Activated CD8-positive, alpha-beta T cell treated with anti-CD3 and anti-CD28 coated beads for 36 hours (primary cell): ENCODE measurements around the gene TESK2. TPM values are rescaled to one million over a fixed set of nuclear protein-coding genes. Genes with fewer than 3 reads are reported as not detected.

Source experiments
- ATAC-seq: fragments of 200-7000 bp; cut with Tn5 transposase; one replicate; pipeline ENCODE4 v1.10.0; 2021; ENCODE audit warnings: mild to moderate bottlenecking, moderate library complexity
- CTCF ChIA-PET: fragments of 350-600 bp; sonication (Branson Sonifier 250); formaldehyde crosslinking; loops from one replicate; lab custom pipeline; 2021; ENCODE audit warnings: antibody characterized with exemption; lab: Charles Lee
- POLR2A ChIA-PET: fragments of 350-600 bp; sonication (Branson Sonifier 250); formaldehyde crosslinking; loops from one replicate; lab custom pipeline; 2021; ENCODE audit warnings: antibody characterized with exemption; lab: Charles Lee
- DNase-seq: peaks from one replicate; pipeline ENCODE4 v3.0.0-alpha.2; 2020
- H3K27ac Mint-ChIP-seq: one replicate; pipeline ENCODE4 v1.8.0; 2021; ENCODE audit warnings: mild to moderate bottlenecking, mixed read lengths
- H3K27me3 Mint-ChIP-seq: one replicate; pipeline ENCODE4 v1.8.0; 2021; ENCODE audit warnings: mixed read lengths
- H3K36me3 Mint-ChIP-seq: one replicate; pipeline ENCODE4 v1.8.0; 2021; ENCODE audit warnings: low read depth, mixed read lengths
- H3K4me1 Mint-ChIP-seq: one replicate; pipeline ENCODE4 v1.8.0; 2021; ENCODE audit warnings: low read depth, mixed read lengths
- H3K4me3 Mint-ChIP-seq: one replicate; pipeline ENCODE4 v1.8.0; 2021; ENCODE audit warnings: mild to moderate bottlenecking, moderate library complexity, mixed read lengths
- H3K9me3 Mint-ChIP-seq: one replicate; pipeline ENCODE4 v1.8.0; 2021; ENCODE audit warnings: mixed read lengths
- intact Hi-C: fragments of 100-400 bp; cut with micrococcal nuclease; formaldehyde crosslinking; loops from one replicate; pipeline ENCODE4 v1.10.0; 2022
- total RNA-seq, 2 experiments: library from RNA; stranded (reverse); gene quantifications; one replicate each; pipeline ENCODE4 v1.2.3, GENCODE V29; 2021
- TF ChIP-seq, protein P1 (sequence below): fragments of 200-600 bp; IDR thresholded peaks from one replicate; pipeline ENCODE4 v1.8.0; 2022; ENCODE audit warnings: antibody characterized with exemption, mild to moderate bottlenecking

Gene TESK2
- total RNA-seq, 2 experiments from 2014 or later, result 2.9 to 3.7 TPM

DNA sequence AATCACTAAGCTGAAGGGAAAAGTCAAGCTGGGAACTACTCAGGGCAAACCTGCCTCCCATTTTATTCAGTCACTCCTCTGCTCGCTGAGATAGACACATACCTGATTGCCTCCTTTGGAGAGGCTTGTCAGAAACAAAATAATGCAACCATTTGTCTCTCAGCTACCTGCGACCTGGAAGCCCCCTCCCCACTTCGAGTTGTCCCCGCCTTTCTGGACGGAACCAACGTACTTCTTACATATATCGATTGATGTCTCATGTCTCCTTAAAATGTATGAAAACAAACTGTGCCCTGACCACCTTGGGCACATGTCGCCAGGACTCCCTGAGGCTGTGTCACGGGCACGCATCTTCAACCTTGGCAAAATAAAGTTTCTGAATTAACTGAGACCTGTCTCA lies 185.7 kb downstream of the TESK2 start:
- ATAC-seq (no peak), DNase-seq (no peak)
- Mint-ChIP-seq H3K9me3 (no peaks in the 10 kb centered on the region), H3K27ac (peak overlapping the region; percentile 98), H3K27me3 (no peaks in the 10 kb centered on the region), H3K36me3 (peaks cover 5% of the 10 kb centered on the region), H3K4me3 (peak overlapping the region; percentile 91), H3K4me1 (peaks cover 40% of the 10 kb centered on the region)
- ChIA-PET POLR2A (interaction anchor here (1.0 to 4.7 kb wide), 9 partner anchors 22 to 584 kb away, joined by 3 to 58 read pairs (median 7); partner anchors contain the start of genes HPDL, MUTYH, PLK3 and TOE1), CTCF (interaction anchor here (0.8 to 2.2 kb wide), 7 partner anchors 13 to 574 kb away, joined by 3 to 6 read pairs (median 4); partner anchors contain the start of gene RNU5D-1)
- TF ChIP-seq, protein P1, sequence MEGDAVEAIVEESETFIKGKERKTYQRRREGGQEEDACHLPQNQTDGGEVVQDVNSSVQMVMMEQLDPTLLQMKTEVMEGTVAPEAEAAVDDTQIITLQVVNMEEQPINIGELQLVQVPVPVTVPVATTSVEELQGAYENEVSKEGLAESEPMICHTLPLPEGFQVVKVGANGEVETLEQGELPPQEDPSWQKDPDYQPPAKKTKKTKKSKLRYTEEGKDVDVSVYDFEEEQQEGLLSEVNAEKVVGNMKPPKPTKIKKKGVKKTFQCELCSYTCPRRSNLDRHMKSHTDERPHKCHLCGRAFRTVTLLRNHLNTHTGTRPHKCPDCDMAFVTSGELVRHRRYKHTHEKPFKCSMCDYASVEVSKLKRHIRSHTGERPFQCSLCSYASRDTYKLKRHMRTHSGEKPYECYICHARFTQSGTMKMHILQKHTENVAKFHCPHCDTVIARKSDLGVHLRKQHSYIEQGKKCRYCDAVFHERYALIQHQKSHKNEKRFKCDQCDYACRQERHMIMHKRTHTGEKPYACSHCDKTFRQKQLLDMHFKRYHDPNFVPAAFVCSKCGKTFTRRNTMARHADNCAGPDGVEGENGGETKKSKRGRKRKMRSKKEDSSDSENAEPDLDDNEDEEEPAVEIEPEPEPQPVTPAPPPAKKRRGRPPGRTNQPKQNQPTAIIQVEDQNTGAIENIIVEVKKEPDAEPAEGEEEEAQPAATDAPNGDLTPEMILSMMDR, result no peak
- intact Hi-C loops, result loop anchor here (10.0 kb wide), 1 partner anchor 500 kb away; the partner anchor contains the start of genes BTBD19, DYNLT4 and PLK3

DNA sequence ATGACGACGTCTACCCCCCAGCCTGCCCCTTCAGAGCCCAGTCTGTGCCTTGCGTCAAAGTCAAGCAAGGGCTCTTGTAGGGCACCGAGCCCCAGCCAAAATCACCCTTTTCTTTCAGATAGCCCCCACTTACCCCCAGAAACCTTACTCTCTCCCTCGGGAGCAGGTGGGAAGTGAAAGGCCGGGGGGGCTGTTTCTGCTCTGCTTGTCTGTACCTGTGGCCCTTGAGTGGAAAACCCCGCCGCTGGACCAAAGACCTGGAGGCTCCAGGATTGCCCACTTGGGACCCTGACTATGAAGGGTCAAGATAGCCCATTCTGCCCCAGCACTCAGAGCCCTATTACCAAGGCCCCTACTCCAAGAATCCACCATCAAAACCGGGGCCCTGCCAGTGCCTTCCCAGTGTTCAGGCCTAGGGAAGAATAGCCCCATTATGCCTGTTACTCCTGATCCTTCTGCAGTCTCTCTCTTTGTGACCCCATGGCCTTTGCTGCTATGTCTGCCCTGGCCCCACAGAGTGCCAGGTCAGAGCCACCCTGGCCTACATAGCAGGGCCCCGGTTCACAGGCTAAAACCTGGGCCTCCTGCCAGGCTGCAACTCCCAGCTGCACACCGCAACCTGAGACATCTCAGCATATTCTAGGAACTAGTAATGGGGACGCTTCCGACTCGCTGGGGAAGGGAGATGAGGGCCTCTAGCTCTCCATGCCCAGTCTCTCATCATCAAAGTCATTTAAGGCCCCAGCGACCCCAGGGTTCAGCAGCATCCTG lies 186.5 kb downstream of the TESK2 start:
- H3K4me1 Mint-ChIP-seq, result peaks cover 40% of the 10 kb centered on the region
- peaks cover 5% of the 10 kb centered on the region for H3K36me3 Mint-ChIP-seq
- intact Hi-C loops, result loop anchor here (5.0 to 10.0 kb wide), 2 partner anchors 33 to 500 kb away; partner anchors contain the start of genes BTBD19, DYNLT4 and PLK3
- peak overlapping the region; percentile 98 for H3K27ac Mint-ChIP-seq
- peak overlapping the region; percentile 91 for H3K4me3 Mint-ChIP-seq
- ChIA-PET POLR2A (interaction anchor here (1.0 to 4.7 kb wide), 14 partner anchors 22 to 583 kb away, joined by 3 to 58 read pairs (median 6); partner anchors contain the start of genes HECTD3, HPDL, MUTYH and RNU5D-1), CTCF (interaction anchor here (0.9 to 13.9 kb wide), 7 partner anchors 23 to 574 kb away, joined by 3 to 321 read pairs (median 4); partner anchors contain the start of genes HECTD3 and UROD)
- TF ChIP-seq, protein P1, result no peak
- H3K9me3 Mint-ChIP-seq, result no peaks in the 10 kb centered on the region
- ATAC-seq (no peak), DNase-seq (peak; percentile 46)
- H3K27me3 Mint-ChIP-seq, result no peaks in the 10 kb centered on the region

DNA sequence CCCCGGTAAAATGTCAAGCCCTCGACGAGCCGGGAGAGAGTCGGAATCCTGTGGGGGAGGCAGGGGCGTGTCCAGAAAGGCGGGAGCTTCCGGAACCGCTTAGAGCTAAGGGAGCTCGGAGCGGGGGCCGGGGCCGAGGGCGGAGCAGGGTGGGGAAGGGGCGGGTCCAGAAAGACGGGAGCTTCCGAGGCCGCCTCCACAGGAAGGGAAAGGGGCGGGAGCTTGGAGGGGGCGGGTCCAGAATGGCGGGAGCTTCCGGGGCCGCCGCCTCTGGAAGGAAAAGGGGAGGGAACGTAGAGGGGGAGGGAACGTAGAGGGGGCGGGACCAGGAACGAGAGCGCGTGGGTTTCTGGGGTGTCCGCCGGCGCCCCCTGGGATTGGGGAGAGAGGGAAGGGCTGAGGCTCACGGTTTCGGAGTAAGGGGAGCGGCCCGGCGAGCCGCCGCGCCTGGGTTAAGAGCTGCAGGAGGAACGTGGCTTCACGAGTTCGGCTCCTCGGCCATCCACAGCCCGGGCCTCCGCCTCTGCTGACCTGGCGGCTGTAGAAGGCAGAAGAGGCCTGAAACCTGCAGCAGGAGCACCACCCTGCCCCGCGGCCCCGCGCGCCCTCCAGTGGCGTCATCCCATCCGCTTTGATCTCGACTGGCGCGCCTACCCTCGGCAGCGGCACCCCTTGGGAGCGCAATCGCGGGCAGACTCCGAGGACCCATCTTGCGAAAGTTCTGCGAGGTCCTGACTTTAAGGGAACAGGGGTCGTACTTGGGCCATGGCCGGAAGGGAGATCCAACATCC lies 187.2 kb downstream of the TESK2 start:
- peaks cover 5% of the 10 kb centered on the region for H3K36me3 Mint-ChIP-seq
- DNase-seq (peak; percentile 100), ATAC-seq (peak; percentile 84)
- ChIA-PET CTCF (interaction anchor here (0.6 to 13.9 kb wide), 13 partner anchors 24 to 573 kb away, joined by 3 to 321 read pairs (median 3); partner anchors contain the start of genes BTBD19, EIF2B3, HECTD3 and HPDL), POLR2A (interaction anchor here (0.6 to 4.7 kb wide), 13 partner anchors 24 to 582 kb away, joined by 3 to 58 read pairs (median 5); partner anchors contain the start of genes HECTD3, MUTYH, RNU5D-1 and TESK2)
- no peaks in the 10 kb centered on the region for H3K27me3 Mint-ChIP-seq
- H3K9me3 Mint-ChIP-seq, result no peaks in the 10 kb centered on the region
- intact Hi-C loops, result loop anchor here (5.0 to 10.0 kb wide), 2 partner anchors 34 to 499 kb away; partner anchors contain the start of genes BTBD19, DYNLT4 and PLK3
- TF ChIP-seq, protein P1, result peak; percentile 63
- peaks cover 40% of the 10 kb centered on the region for H3K4me1 Mint-ChIP-seq
- peak overlapping the region; percentile 91 for H3K4me3 Mint-ChIP-seq
- H3K27ac Mint-ChIP-seq, result peak overlapping the region; percentile 98

DNA sequence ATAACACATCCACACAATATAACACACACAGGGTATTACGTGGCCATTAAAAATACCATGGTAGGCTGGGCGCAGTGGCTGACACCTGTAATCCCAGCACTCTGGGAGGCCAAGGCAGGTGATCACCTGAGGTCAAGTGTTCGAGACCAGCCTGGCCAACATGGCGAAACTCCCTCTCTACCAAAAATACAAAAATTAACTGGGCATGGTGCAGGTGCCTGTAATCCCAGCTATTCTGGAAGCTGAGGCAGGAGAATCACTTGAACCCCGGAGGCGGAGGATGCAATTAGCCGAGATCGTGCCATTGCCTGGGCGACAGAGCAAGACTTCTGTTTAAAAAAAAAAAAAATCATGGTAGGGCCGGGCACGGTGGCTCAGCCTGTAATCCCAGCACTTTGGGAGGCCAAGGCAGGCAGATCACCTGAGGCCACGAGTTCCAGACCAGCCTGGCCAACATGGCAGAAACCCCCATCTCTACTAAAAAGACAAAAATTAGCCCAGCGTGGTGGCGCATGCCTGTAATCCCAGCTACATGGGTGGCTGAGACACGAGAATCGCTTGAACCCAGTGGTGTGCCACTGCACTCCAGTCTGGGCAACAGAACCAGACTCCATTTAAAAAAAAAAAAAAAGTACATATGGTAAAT lies 188.3 kb downstream of the TESK2 start:
- no peak for DNase-seq
- intact Hi-C loops, result loop anchor here (5.0 to 10.0 kb wide), 2 partner anchors 35 to 498 kb away; partner anchors contain the start of genes BTBD19, DYNLT4 and PLK3
- Mint-ChIP-seq H3K36me3 (peaks cover 5% of the 10 kb centered on the region), H3K27ac (peak overlapping the region; percentile 53), H3K9me3 (no peaks in the 10 kb centered on the region), H3K4me1 (peaks cover 39% of the 10 kb centered on the region), H3K4me3 (peak overlapping the region; percentile 91), H3K27me3 (no peaks in the 10 kb centered on the region)
- no peak for ATAC-seq
- ChIA-PET POLR2A (interaction anchor here (0.6 to 3.2 kb wide), 9 partner anchors 25 to 581 kb away, joined by 3 to 40 read pairs (median 4); partner anchors contain the start of genes HECTD3, MUTYH, TOE1 and UROD), CTCF (interaction anchor here (1.0 to 13.9 kb wide), 11 partner anchors 10 to 317 kb away, joined by 3 to 321 read pairs (median 3); partner anchors contain the start of genes EIF2B3, HECTD3 and UROD)
- TF ChIP-seq, protein P1, result no peak
